ENCODE data around the gene TIMM9.

TIMM9 gene

DNA sequence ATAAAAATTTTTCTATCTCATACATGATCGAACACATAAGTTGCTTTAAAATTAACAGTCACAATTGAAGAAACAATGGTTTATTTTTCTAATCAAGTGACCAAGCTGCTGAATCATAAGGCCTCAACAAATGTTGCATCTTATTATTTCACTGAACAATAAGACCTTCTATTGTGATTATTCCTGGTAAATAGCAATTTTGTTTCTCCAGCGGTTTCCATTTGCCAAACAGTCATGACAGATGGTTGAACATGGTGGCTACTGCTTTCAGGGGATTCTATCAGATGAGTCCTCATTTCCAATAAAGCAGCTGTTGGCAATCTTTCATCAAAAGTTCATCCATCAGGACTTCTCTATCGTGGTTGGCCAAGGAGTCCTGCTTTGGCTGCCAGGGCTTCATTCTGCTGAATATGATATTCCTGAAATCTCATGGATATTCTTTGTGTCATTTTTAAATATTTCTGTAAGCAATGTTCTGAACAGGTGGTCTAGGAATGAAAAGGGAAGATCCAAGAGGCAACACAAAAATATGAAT is 18.6 kb downstream of the TIMM9 start:
- no peak for TF ChIP-seq YY1 (IDR thresholded peaks at IDR 0.05; ENCODE audit: low read depth)
- TF ChIP-seq TCF12 (IDR thresholded peaks at IDR 0.05; ENCODE audit: low read depth), result no peak

- no peak for TF ChIP-seq EP300 (IDR thresholded peaks at IDR 0.05; ENCODE audit: borderline replicate concordance)
- TF ChIP-seq YY1 (IDR thresholded peaks at IDR 0.05; ENCODE audit: low read depth), result no peak
- no peak for TF ChIP-seq USF1 (IDR thresholded peaks at IDR 0.05)
- TF ChIP-seq MAX (IDR thresholded peaks at IDR 0.05), result no peak
- TF ChIP-seq NFIC (IDR thresholded peaks at IDR 0.05), result no peak
Observed at GRCh38 chr14:58401587-58401986, 25.7 kb downstream of the TIMM9 start.

DNA sequence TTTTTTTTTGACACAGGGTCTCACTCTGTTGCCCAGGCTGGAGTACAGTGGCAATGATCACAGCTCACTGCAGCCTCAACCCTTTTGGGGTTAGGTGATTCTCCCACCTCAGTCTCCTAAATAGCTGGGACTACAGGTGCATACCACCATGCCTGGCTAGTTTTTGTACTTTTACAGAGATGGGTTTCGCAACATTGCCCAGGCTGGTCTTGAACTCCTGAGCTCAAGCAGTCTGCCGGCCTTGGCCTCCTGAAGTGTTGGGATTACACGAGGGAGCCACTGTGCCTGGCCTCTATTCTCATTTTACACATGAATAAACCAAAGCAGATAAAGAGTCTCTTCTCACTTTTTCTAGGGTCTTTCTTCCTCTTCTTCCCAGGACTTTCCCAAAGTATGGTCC is 28.4 kb downstream of the TIMM9 start:
- TF ChIP-seq CEBPB (IDR thresholded peaks at IDR 0.05), result peak; percentile 65
- no peak for TF ChIP-seq ZBTB7A (IDR thresholded peaks at IDR 0.05; ENCODE audit: low read depth)

GRCh38 chr14:58398495-58398894 is 28.8 kb downstream of the TIMM9 start:
- TF ChIP-seq USF1 (IDR thresholded peaks at IDR 0.05), result no peak
- TF ChIP-seq MAX (IDR thresholded peaks at IDR 0.05), result no peak
- no peak for TF ChIP-seq CEBPB (IDR thresholded peaks at IDR 0.05)
- no peak for TF ChIP-seq TCF12 (IDR thresholded peaks at IDR 0.05; ENCODE audit: low read depth)
- TF ChIP-seq, protein P1, sequence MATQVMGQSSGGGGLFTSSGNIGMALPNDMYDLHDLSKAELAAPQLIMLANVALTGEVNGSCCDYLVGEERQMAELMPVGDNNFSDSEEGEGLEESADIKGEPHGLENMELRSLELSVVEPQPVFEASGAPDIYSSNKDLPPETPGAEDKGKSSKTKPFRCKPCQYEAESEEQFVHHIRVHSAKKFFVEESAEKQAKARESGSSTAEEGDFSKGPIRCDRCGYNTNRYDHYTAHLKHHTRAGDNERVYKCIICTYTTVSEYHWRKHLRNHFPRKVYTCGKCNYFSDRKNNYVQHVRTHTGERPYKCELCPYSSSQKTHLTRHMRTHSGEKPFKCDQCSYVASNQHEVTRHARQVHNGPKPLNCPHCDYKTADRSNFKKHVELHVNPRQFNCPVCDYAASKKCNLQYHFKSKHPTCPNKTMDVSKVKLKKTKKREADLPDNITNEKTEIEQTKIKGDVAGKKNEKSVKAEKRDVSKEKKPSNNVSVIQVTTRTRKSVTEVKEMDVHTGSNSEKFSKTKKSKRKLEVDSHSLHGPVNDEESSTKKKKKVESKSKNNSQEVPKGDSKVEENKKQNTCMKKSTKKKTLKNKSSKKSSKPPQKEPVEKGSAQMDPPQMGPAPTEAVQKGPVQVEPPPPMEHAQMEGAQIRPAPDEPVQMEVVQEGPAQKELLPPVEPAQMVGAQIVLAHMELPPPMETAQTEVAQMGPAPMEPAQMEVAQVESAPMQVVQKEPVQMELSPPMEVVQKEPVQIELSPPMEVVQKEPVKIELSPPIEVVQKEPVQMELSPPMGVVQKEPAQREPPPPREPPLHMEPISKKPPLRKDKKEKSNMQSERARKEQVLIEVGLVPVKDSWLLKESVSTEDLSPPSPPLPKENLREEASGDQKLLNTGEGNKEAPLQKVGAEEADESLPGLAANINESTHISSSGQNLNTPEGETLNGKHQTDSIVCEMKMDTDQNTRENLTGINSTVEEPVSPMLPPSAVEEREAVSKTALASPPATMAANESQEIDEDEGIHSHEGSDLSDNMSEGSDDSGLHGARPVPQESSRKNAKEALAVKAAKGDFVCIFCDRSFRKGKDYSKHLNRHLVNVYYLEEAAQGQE (IDR thresholded peaks at IDR 0.05; ENCODE audit: low read depth), result no peak
- TF ChIP-seq EP300 (IDR thresholded peaks at IDR 0.05; ENCODE audit: borderline replicate concordance), result no peak
- TF ChIP-seq EGR1 (IDR thresholded peaks at IDR 0.05), result no peak
- no peak for TF ChIP-seq CREB1 (IDR thresholded peaks at IDR 0.05; ENCODE audit: low read depth)
- TF ChIP-seq TAF1 (IDR thresholded peaks at IDR 0.05; ENCODE audit: low read depth), result no peak
- no peak for TF ChIP-seq ZBTB7A (IDR thresholded peaks at IDR 0.05; ENCODE audit: low read depth)
- no peak for TF ChIP-seq YY1 (IDR thresholded peaks at IDR 0.05; ENCODE audit: low read depth)
- no peak for TF ChIP-seq RAD21 (IDR thresholded peaks at IDR 0.05; ENCODE audit: low read depth)
- no peak for TF ChIP-seq FOXM1 (IDR thresholded peaks at IDR 0.05; ENCODE audit: borderline replicate concordance, low read depth)
- no peak for TF ChIP-seq TEAD4 (IDR thresholded peaks at IDR 0.05)

GRCh38 chr14:58397156-58397555 is 30.2 kb downstream of the TIMM9 start:
- TF ChIP-seq CREB1 (IDR thresholded peaks at IDR 0.05; ENCODE audit: low read depth) (no peak), MAX (IDR thresholded peaks at IDR 0.05) (no peak), TCF12 (IDR thresholded peaks at IDR 0.05; ENCODE audit: low read depth) (no peak), TAF1 (IDR thresholded peaks at IDR 0.05; ENCODE audit: low read depth) (no peak), EP300 (IDR thresholded peaks at IDR 0.05; ENCODE audit: borderline replicate concordance) (no peak), YY1 (IDR thresholded peaks at IDR 0.05; ENCODE audit: low read depth) (no peak), ZBTB7A (IDR thresholded peaks at IDR 0.05; ENCODE audit: low read depth) (no peak), USF1 (IDR thresholded peaks at IDR 0.05) (no peak), TEAD4 (IDR thresholded peaks at IDR 0.05) (no peak), FOXM1 (IDR thresholded peaks at IDR 0.05; ENCODE audit: borderline replicate concordance, low read depth) (no peak), EGR1 (IDR thresholded peaks at IDR 0.05) (no peak), RAD21 (IDR thresholded peaks at IDR 0.05; ENCODE audit: low read depth) (no peak)

GRCh38 chr14:58395812-58396788 is 31.2 kb downstream of the TIMM9 start, which contains the start of gene TOMM20L:
Gene TOMM20L (plus strand): TSS chr14:58395930. CDS start chr14:58395958, 28 bp downstream.
- TF ChIP-seq RAD21 (IDR thresholded peaks at IDR 0.05; ENCODE audit: low read depth) (peak; percentile 37; the same call in 1 of the 2 replicates), NFIC (IDR thresholded peaks at IDR 0.05) (no peak), MAX (IDR thresholded peaks at IDR 0.05) (peak; percentile 93), TEAD4 (IDR thresholded peaks at IDR 0.05) (no peak)

DNA sequence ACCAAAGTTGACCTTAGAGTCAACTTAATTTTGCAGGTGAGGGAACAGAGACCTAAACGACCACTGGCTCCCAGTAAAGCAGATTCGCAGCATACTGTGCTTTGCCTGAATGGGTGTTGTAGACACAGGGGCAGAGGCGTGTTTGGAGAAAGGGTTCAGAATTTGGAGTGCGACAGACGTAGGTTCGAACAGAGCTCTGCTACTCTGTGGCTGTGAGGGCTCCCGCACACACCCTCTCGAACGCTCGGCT is 31.8 kb downstream of the TIMM9 start:
- TF ChIP-seq, protein P1 (IDR thresholded peaks at IDR 0.05; ENCODE audit: low read depth), result no peak
- no peak for TF ChIP-seq EGR1 (IDR thresholded peaks at IDR 0.05)
- no peak for TF ChIP-seq YY1 (IDR thresholded peaks at IDR 0.05; ENCODE audit: low read depth)
- TF ChIP-seq TEAD4 (IDR thresholded peaks at IDR 0.05), result no peak
- no peak for TF ChIP-seq USF1 (IDR thresholded peaks at IDR 0.05)
- TF ChIP-seq MAX (IDR thresholded peaks at IDR 0.05), result no peak
- no peak for TF ChIP-seq NFIC (IDR thresholded peaks at IDR 0.05)
- TF ChIP-seq EP300 (IDR thresholded peaks at IDR 0.05; ENCODE audit: borderline replicate concordance), result no peak
- no peak for TF ChIP-seq ZBTB7A (IDR thresholded peaks at IDR 0.05; ENCODE audit: low read depth)
